Type B pancreatic cell (in vitro differentiated cells): ENCODE data around the gene SLCO1B1. TPM values are rescaled to one million over a fixed set of nuclear protein-coding genes. Genes with fewer than 3 reads are reported as not detected.

Source experiments
- DNase-seq: peaks from one replicate; pipeline ENCODE4 v3.0.0; 2021; ENCODE audit warnings: mixed read lengths; ENCODE audit not compliant: unreplicated experiment; ENCODE audit errors: extremely low spot score
- H3K27ac Mint-ChIP-seq: 2 replicates; pipeline ENCODE4 v1.8.0; 2021; ENCODE audit warnings: mild to moderate bottlenecking, mixed read lengths
- H3K27me3 Mint-ChIP-seq: 2 replicates; pipeline ENCODE4 v1.8.0; 2021; ENCODE audit warnings: mixed read lengths
- H3K36me3 Mint-ChIP-seq: 2 replicates; pipeline ENCODE4 v1.8.0; 2021; ENCODE audit warnings: mixed read lengths
- H3K4me1 Mint-ChIP-seq: one replicate; pipeline ENCODE4 v1.8.0; 2021; ENCODE audit warnings: mixed read lengths; ENCODE audit not compliant: unreplicated experiment
- H3K4me3 Mint-ChIP-seq: 2 replicates; pipeline ENCODE4 v1.8.0; 2021; ENCODE audit warnings: mild to moderate bottlenecking, mixed read lengths
- H3K9me3 Mint-ChIP-seq: 2 replicates; pipeline ENCODE4 v1.8.0; 2021; ENCODE audit warnings: mixed read lengths
- total RNA-seq: library from RNA; stranded (reverse); gene quantifications from 2 replicates; pipeline ENCODE4 v1.2.1, GENCODE V29; 2021; ENCODE audit warnings: low replicate concordance
- TF ChIP-seq, protein P1 (sequence below): fragments of 200-600 bp; sonication (generic); conservative IDR thresholded peaks from 2 replicates; pipeline ENCODE4 v1.5.0; 2021; ENCODE audit warnings: antibody characterized with exemption, mild to moderate bottlenecking

SLCO1B1 gene
- total RNA-seq, 1 donor from 2014 or later, result not detected

DNA sequence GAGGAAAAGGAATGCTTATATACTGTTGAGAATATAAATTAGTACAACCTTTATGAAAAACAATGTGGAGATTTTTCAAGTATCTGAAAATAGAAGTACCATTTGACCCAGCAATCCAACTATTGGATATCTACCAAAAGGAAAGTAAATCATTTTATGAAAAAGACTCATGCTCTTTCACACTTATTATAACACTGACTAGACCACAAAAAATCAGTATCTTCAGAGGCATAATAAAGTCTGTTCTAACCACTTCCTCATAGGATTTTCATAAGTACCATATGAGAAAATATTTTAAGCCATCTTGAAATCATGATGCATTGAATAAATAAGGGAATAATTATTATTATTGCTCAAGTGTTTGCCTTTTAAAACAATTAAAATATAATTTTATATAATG, 90.8 kb downstream of the SLCO1B1 start:
- Mint-ChIP-seq H3K27me3 (no peaks in the 10 kb centered on the region), H3K4me1 (no peaks in the 10 kb centered on the region), H3K9me3 (no peaks in the 10 kb centered on the region), H3K4me3 (no peak overlapping the region), H3K27ac (no peak overlapping the region), H3K36me3 (peaks cover 3% of the 10 kb centered on the region)
- DNase-seq, result no peak
- TF ChIP-seq, protein P1, sequence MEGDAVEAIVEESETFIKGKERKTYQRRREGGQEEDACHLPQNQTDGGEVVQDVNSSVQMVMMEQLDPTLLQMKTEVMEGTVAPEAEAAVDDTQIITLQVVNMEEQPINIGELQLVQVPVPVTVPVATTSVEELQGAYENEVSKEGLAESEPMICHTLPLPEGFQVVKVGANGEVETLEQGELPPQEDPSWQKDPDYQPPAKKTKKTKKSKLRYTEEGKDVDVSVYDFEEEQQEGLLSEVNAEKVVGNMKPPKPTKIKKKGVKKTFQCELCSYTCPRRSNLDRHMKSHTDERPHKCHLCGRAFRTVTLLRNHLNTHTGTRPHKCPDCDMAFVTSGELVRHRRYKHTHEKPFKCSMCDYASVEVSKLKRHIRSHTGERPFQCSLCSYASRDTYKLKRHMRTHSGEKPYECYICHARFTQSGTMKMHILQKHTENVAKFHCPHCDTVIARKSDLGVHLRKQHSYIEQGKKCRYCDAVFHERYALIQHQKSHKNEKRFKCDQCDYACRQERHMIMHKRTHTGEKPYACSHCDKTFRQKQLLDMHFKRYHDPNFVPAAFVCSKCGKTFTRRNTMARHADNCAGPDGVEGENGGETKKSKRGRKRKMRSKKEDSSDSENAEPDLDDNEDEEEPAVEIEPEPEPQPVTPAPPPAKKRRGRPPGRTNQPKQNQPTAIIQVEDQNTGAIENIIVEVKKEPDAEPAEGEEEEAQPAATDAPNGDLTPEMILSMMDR, result no peak

GRCh38 chr12:21223930-21224329, 92.9 kb downstream of the SLCO1B1 start:
- TF ChIP-seq, protein P1, result no peak
- Mint-ChIP-seq H3K4me1 (no peaks in the 10 kb centered on the region), H3K27me3 (no peaks in the 10 kb centered on the region), H3K4me3 (no peak overlapping the region), H3K36me3 (peaks cover 3% of the 10 kb centered on the region), H3K27ac (no peak overlapping the region), H3K9me3 (no peaks in the 10 kb centered on the region)
- DNase-seq, result no peak

GRCh38 chr12:21234395-21234794, 103.4 kb downstream of the SLCO1B1 start:
- no peak overlapping the region for H3K27ac Mint-ChIP-seq
- DNase-seq, result no peak
- no peaks in the 10 kb centered on the region for H3K27me3 Mint-ChIP-seq
- no peak overlapping the region for H3K4me3 Mint-ChIP-seq
- H3K9me3 Mint-ChIP-seq, result no peaks in the 10 kb centered on the region
- H3K4me1 Mint-ChIP-seq, result no peaks in the 10 kb centered on the region
- TF ChIP-seq, protein P1, result no peak
- peaks cover 4% of the 10 kb centered on the region for H3K36me3 Mint-ChIP-seq

DNA sequence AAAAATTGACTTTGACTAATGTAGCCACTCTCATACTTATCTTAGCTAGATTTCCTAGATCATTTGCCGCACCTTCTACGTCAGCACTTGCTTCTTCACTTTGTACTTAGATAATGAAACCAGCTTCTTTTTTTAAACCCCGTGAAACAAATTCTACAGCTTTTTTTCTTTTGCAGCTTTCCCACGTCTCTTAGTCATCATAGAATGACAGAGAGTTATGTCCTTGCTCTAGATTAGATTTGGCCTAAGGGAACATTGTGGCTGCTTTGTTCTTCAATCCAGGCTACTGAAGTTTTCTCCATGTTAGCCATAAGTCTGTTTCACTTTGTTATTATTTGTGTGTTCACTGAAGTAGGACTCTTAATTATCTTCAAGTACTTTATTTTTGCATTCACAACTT, 108.9 kb downstream of the SLCO1B1 start:
- DNase-seq, result no peak
- Mint-ChIP-seq H3K4me1 (no peaks in the 10 kb centered on the region), H3K4me3 (no peak overlapping the region), H3K27ac (peak overlapping the region; percentile 76), H3K9me3 (no peaks in the 10 kb centered on the region), H3K27me3 (no peaks in the 10 kb centered on the region), H3K36me3 (no peaks in the 10 kb centered on the region)
- TF ChIP-seq, protein P1, result no peak

- Mint-ChIP-seq H3K27ac (no peak overlapping the region), H3K4me1 (no peaks in the 10 kb centered on the region), H3K9me3 (no peaks in the 10 kb centered on the region), H3K4me3 (no peak overlapping the region), H3K27me3 (no peaks in the 10 kb centered on the region), H3K36me3 (no peaks in the 10 kb centered on the region)
- TF ChIP-seq, protein P1, result peak; percentile 39
- no peak for DNase-seq
These were observed 117.7 kb downstream of the SLCO1B1 start for GRCh38 chr12:21248679-21249078.

GRCh38 chr12:21252070-21252469, 121.1 kb downstream of the SLCO1B1 start:
- no peaks in the 10 kb centered on the region for H3K36me3 Mint-ChIP-seq
- no peaks in the 10 kb centered on the region for H3K27me3 Mint-ChIP-seq
- no peak overlapping the region for H3K4me3 Mint-ChIP-seq
- no peaks in the 10 kb centered on the region for H3K9me3 Mint-ChIP-seq
- TF ChIP-seq, protein P1, result no peak
- no peaks in the 10 kb centered on the region for H3K4me1 Mint-ChIP-seq
- H3K27ac Mint-ChIP-seq, result no peak overlapping the region
- DNase-seq, result no peak
